Panc1 (cell line): ENCODE measurements around the gene IQSEC1. TPM values are rescaled to one million over a fixed set of nuclear protein-coding genes. Genes with fewer than 3 reads are reported as not detected.

Experiments
- ATAC-seq: fragments of 200-7000 bp; cut with Tn5 transposase; 2 replicates; pipeline ENCODE4 v1.9.1; 2020; ENCODE audit warnings: mild to moderate bottlenecking, moderate library complexity
- BruUV-seq: library from RNA; stranded (reverse); fragments of 400-500 nt; replicated peaks from 2 replicates; lab custom pipeline; 2021; lab: Mats Ljungman, UMichigan
- CTCF ChIA-PET: fragments of 300-600 bp; sonication (Branson Sonifier 250); formaldehyde crosslinking; loops from one replicate; lab custom pipeline; 2022; ENCODE audit warnings: antibody characterized with exemption; lab: Charles Lee
- POLR2A ChIA-PET: fragments of 300-600 bp; sonication (Branson Sonifier 250); formaldehyde crosslinking; loops from one replicate; lab custom pipeline; 2022; ENCODE audit warnings: antibody characterized with exemption; lab: Charles Lee
- DNase-seq: peaks from one replicate; pipeline ENCODE4 v3.0.0-alpha.2; 2010; ENCODE audit warnings: low read depth, low spot score
- H3K27ac ChIP-seq: 2 replicates; pipeline ENCODE4 v1.5.1; 2011; ENCODE audit warnings: mild to moderate bottlenecking, low read length, inconsistent platforms
- H3K27me3 ChIP-seq: fragments of 200-500 bp; sonication (Bioruptor generic); 2 replicates; pipeline ENCODE4 v1.6.0; 2014; ENCODE audit warnings: low read length, inconsistent platforms; ENCODE audit not compliant: control insufficient read depth, insufficient read depth
- H3K36me3 ChIP-seq: fragments of 200-500 bp; sonication (Bioruptor generic); 2 replicates; pipeline ENCODE4 v1.5.1; 2014; ENCODE audit warnings: inconsistent platforms, mild to moderate bottlenecking, low read length, moderate library complexity; ENCODE audit not compliant: control insufficient read depth, insufficient read depth
- H3K4me1 ChIP-seq: 2 replicates; pipeline ENCODE4 v1.5.1; 2011; ENCODE audit warnings: inconsistent platforms, mild to moderate bottlenecking, low read length, moderate library complexity; ENCODE audit not compliant: control insufficient read depth, insufficient read depth
- H3K4me3 ChIP-seq, 2 experiments: 2 replicates each; pipeline ENCODE4 v1.5.1; 2011 to 2012; ENCODE audit warnings: low read depth in 2 of 2, low read length in 2 of 2, mild to moderate bottlenecking in 2 of 2, inconsistent platforms in 1 of 2, moderate library complexity in 1 of 2
- H3K9me3 ChIP-seq: fragments of 200-500 bp; sonication (Bioruptor generic); 2 replicates; pipeline ENCODE4 v1.5.1; 2014; ENCODE audit warnings: low read depth, mild to moderate bottlenecking, inconsistent platforms, low read length, moderate library complexity; ENCODE audit not compliant: control insufficient read depth, insufficient read depth
- CTCF ChIP-seq: fragments of 450-650 bp; IDR thresholded peaks from 2 replicates; pipeline ENCODE4 v1.5.1; 2017; ENCODE audit warnings: mild to moderate bottlenecking
- POLR2AphosphoS5 ChIP-seq: IDR thresholded peaks from 2 replicates; pipeline ENCODE4 v1.6.1; 2012; ENCODE audit warnings: mild to moderate bottlenecking, low read depth, low read length, moderate library complexity
- REST ChIP-seq, 2 experiments: IDR thresholded peaks; 2 replicates each; pipeline ENCODE4 v1.6.1; 2011 to 2012; ENCODE audit warnings: low read depth in 2 of 2, control low read depth in 1 of 2, low read length in 1 of 2, mild to moderate bottlenecking in 1 of 2, moderate library complexity in 1 of 2; ENCODE audit not compliant: insufficient read depth in 1 of 2
- SIN3A ChIP-seq: IDR thresholded peaks from 2 replicates; pipeline ENCODE4 v1.6.1; 2012; ENCODE audit warnings: low read depth, mild to moderate bottlenecking, low read length, moderate library complexity, borderline replicate concordance; ENCODE audit not compliant: insufficient read depth
- TCF7L2 ChIP-seq: IDR thresholded peaks from 2 replicates; pipeline ENCODE4 v1.6.1; 2011; ENCODE audit warnings: mild to moderate bottlenecking, low read depth, low read length, inconsistent platforms
- in situ Hi-C: cut with HindIII; loops from 2 replicates; pipeline ENCODE4 v1.10.0; 2016; ENCODE audit warnings: low sequenced_read_pairs, low pct_unique_long_range_greater_than_20kb
- intact Hi-C: fragments of 100-400 bp; cut with micrococcal nuclease; formaldehyde crosslinking; loops from one replicate; pipeline ENCODE4 v1.10.0; 2022; ENCODE audit not compliant: unreplicated experiment
- total RNA-seq: library from RNA; stranded (reverse); gene quantifications from one replicate; pipeline ENCODE4 v1.2.1, GENCODE V29; 2021; ENCODE audit not compliant: unreplicated experiment

The IQSEC1 gene
- total RNA-seq, 1 experiment from 2014 or later: 28.4 TPM

GRCh38 chr3:12992629-12993516 is 80.4 kb downstream of the IQSEC1 start:
- ATAC-seq (no peak), DNase-seq (no peak)
- no peaks in the 10 kb centered on the region; the same call in 1 of the 2 replicates for H3K36me3 ChIP-seq
- H3K9me3 ChIP-seq: no peaks in the 10 kb centered on the region
- TF ChIP-seq CTCF: 0 out of 2 replicates have a peak, but pooled peaks have one; percentile 17
- TF ChIP-seq SIN3A: no peak
- no peak for TF ChIP-seq TCF7L2
- intact Hi-C loops (loop anchor here (10.0 kb wide), 1 partner anchor 128 kb away; no protein-coding TSS in a partner anchor), in situ Hi-C loops (no loop called here)
- peaks cover 16% of the 10 kb centered on the region for H3K4me1 ChIP-seq
- peak overlapping the region; percentile 61 for H3K4me3 ChIP-seq
- H3K27me3 ChIP-seq: no peaks in the 10 kb centered on the region
- POLR2A ChIA-PET: no interaction called here
- no peak overlapping the region for H3K27ac ChIP-seq
- CTCF ChIA-PET: no interaction called here
- BruUV-seq: no TSS peak

- ATAC-seq: no peak
- H3K4me1 ChIP-seq: peaks cover 16% of the 10 kb centered on the region
- POLR2A ChIA-PET: no interaction called here
Measured at GRCh38 chr3:12991861-12992281, 81.4 kb downstream of the IQSEC1 start.

More at GRCh38 chr3:12991861-12992281, 81.4 kb downstream of the IQSEC1 start:
- no TSS peak for BruUV-seq
- H3K9me3 ChIP-seq: no peaks in the 10 kb centered on the region
- CTCF ChIA-PET: no interaction called here
- no peak for DNase-seq
- H3K4me3 ChIP-seq: no peak overlapping the region
- TF ChIP-seq TCF7L2: no peak
- no peak for TF ChIP-seq REST (IDR thresholded peaks at IDR 0.05; ENCODE audit: insufficient read depth in 1 of 2, low read depth in 2 of 2, low read length in 1 of 2)
- TF ChIP-seq POLR2AphosphoS5: no peak
- TF ChIP-seq CTCF: no peak
- no peak for TF ChIP-seq SIN3A
- no peak overlapping the region for H3K27ac ChIP-seq
- in situ Hi-C loops: no loop called here
- intact Hi-C loops: loop anchor here (10.0 kb wide), 1 partner anchor 127 kb away; no protein-coding TSS in a partner anchor
- H3K27me3 ChIP-seq: no peaks in the 10 kb centered on the region
- H3K36me3 ChIP-seq: no peaks in the 10 kb centered on the region; the same call in 1 of the 2 replicates
